ENCODE data around the gene MACROD1.
A peak's percentile ranks its signal among the peaks of the same experiment; 100 is the strongest.
"Not testable (repeated sequence)": the region's sequence is repeated elsewhere in the genome, so short reads cannot be mapped to it uniquely, and the experiment has no call there.

Gene MACROD1

DNA sequence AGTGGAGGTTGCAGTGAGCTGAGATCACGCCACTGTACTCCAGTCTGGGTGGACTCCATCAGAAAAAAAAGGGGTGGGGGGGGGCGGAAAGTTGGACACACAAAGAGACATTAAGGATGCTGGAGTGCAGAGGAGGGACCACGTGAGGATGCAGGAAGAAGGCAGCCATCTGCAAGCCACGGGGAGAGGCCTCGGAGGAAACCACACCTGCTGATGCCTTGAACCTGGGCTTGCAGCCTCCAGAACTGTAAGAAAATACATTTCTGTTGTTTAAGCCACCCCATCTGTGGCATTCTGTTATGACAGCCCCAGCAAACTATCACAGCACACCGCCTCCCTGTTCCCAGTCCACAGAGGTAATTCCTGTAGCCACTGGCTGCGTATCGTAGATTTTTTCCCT, 10.8 kb upstream of the MACROD1 start:
- TF ChIP-seq CTCF (IDR thresholded peaks at IDR 0.05; ENCODE audit: low read depth, low read length, missing control alignments): no peak
- DNase-seq (ENCODE audit: extremely low read depth, low read depth): no peak
- H3K4me3 ChIP-seq (replicated peaks; ENCODE audit: low read depth, low read length): no peak overlapping the region

- TF ChIP-seq CTCF (IDR thresholded peaks at IDR 0.05; ENCODE audit: low read depth, low read length, missing control alignments): no peak
- no peak for DNase-seq (ENCODE audit: extremely low read depth, low read depth)
- H3K4me3 ChIP-seq (replicated peaks; ENCODE audit: low read depth, low read length): no peak overlapping the region
Measured at GRCh38 chr11:64173616-64174355, 7.9 kb upstream of the MACROD1 start.

GRCh38 chr11:64170419-64170818, 4.5 kb upstream of the MACROD1 start:
- no peak overlapping the region for H3K4me3 ChIP-seq (replicated peaks; ENCODE audit: low read depth, low read length)
- DNase-seq (ENCODE audit: extremely low read depth, low read depth): no peak
- no peak for TF ChIP-seq CTCF (IDR thresholded peaks at IDR 0.05; ENCODE audit: low read depth, low read length, missing control alignments)

- TF ChIP-seq CTCF (IDR thresholded peaks at IDR 0.05; ENCODE audit: low read depth, low read length, missing control alignments): no peak
- no peak for DNase-seq (ENCODE audit: extremely low read depth, low read depth)
- peak overlapping the region; percentile 78 for H3K4me3 ChIP-seq (replicated peaks; ENCODE audit: low read depth, low read length)
Measured at GRCh38 chr11:64165481-64165841, 452 bp downstream of the MACROD1 start.

DNA sequence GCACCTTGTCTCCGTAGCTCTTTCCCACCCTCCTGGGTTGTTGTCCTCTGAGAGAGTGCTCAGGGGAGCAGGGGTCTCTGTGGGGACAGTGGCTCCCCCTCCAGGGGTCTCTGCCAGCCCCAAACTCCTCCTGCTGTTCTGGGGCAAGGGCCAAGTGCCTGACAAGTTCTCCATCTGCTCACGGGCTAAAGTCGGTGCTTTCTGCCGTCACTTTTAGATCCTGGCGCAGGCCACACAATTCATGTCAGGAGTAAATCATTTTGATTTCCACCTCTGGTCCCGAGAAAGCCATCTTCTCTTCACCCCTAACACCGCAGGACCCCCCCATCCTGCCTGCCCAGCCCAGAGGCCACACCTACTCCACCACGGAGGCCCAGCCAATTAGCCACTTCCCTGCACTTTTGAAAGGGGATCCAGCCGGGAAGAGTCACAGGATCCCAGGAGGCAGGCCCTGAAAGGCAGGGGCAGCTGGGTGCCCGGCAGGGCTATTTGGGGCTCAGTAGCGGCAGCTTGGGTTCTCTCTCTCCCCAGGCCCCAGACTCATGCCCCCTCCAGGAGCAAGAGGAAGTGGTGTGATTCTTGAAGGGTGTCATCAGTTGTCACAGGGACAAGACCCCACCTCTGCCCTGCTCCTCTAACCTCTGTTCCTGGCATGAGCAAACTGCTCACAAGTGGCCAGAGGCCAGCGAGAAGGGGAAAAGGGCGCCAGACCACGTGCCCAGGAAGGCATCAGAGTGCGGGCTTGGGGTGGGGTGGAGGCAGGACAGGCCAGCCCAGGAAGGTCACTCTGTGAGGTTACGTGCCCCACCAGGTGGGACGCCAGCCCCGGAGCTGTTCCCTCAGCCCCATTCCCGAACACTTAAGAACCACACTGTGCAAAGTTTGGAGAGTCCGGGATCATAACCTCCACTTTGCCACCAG, 1.3 kb downstream of the MACROD1 start:
- DNase-seq (ENCODE audit: extremely low read depth, low read depth): no peak
- no peak for TF ChIP-seq CTCF (IDR thresholded peaks at IDR 0.05; ENCODE audit: low read depth, low read length, missing control alignments)
- peak overlapping the region; percentile 78 for H3K4me3 ChIP-seq (replicated peaks; ENCODE audit: low read depth, low read length)

- peak overlapping the region; percentile 78 for H3K4me3 ChIP-seq (replicated peaks; ENCODE audit: low read depth, low read length)
- no peak for DNase-seq (ENCODE audit: extremely low read depth, low read depth)
Measured at GRCh38 chr11:64163951-64164350, 2.0 kb downstream of the MACROD1 start.

DNA sequence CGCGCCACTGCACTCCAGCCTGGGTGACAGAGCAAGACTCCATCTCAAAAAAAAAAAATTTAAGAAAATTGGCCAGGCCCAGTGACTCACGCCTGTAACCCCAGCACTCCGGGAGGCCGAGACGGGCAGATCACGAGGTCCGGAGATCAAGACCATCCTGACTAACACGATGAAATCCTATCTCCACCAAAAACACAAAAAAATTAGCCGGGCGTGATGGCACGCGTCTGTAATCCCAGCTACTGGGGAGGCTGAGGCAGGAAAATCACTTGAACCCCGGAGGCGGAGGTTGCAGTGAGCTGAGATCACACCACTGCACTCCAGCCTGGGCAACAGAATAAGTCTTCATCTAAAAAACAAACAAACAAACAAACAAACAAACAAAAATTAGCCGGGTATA, 3.1 kb downstream of the MACROD1 start:
- DNase-seq (ENCODE audit: extremely low read depth, low read depth): not testable (repeated sequence)

More at GRCh38 chr11:64163951-64164350, 2.0 kb downstream of the MACROD1 start:
- TF ChIP-seq CTCF (IDR thresholded peaks at IDR 0.05; ENCODE audit: low read depth, low read length, missing control alignments): no peak

More for the DNA sequence above, 3.1 kb downstream of the MACROD1 start:
- not testable (repeated sequence) for H3K4me3 ChIP-seq (replicated peaks; ENCODE audit: low read depth, low read length)
